Neural crest cell (in vitro differentiated cells): ENCODE data around the gene PKP3. TPM values are rescaled to one million over a fixed set of nuclear protein-coding genes. Genes with fewer than 3 reads are reported as not detected.
A peak's percentile ranks its signal among the peaks of the same experiment; 100 is the strongest.
"Not testable (repeated sequence)": the region's sequence is repeated elsewhere in the genome, so short reads cannot be mapped to it uniquely, and the experiment has no call there.

Experiments
- DNase-seq: peaks from one replicate; pipeline ENCODE4 v3.0.0; 2021; ENCODE audit warnings: low read depth, mixed read lengths, low spot score
- H3K27ac Mint-ChIP-seq: one replicate; pipeline ENCODE4 v1.8.0; 2021; ENCODE audit warnings: mild to moderate bottlenecking, mixed read lengths; ENCODE audit not compliant: unreplicated experiment
- H3K27me3 Mint-ChIP-seq: 2 replicates; pipeline ENCODE4 v1.8.0; 2021; ENCODE audit warnings: low read depth, mild to moderate bottlenecking, mixed read lengths
- H3K36me3 Mint-ChIP-seq: 2 replicates; pipeline ENCODE4 v1.8.0; 2021; ENCODE audit warnings: low read depth, mild to moderate bottlenecking, mixed read lengths
- H3K4me1 Mint-ChIP-seq: 2 replicates; pipeline ENCODE4 v1.8.0; 2021; ENCODE audit warnings: mixed read lengths
- H3K4me3 Mint-ChIP-seq: one replicate; pipeline ENCODE4 v1.8.0; 2021; ENCODE audit warnings: mild to moderate bottlenecking, mixed read lengths
- H3K9me3 Mint-ChIP-seq: 2 replicates; pipeline ENCODE4 v1.8.0; 2021; ENCODE audit warnings: mixed read lengths
- total RNA-seq: library from RNA; stranded (reverse); gene quantifications from 2 replicates; pipeline ENCODE4 v1.2.1, GENCODE V29; 2021
- TF ChIP-seq, protein P1 (sequence below): fragments of 200-600 bp; sonication (generic); conservative IDR thresholded peaks from 2 replicates; pipeline ENCODE4 v1.5.0; 2021; ENCODE audit warnings: antibody characterized with exemption, mild to moderate bottlenecking

PKP3 gene
- total RNA-seq, 1 donor from 2014 or later: 0.42 TPM

- H3K4me3 Mint-ChIP-seq: no peak overlapping the region
- peaks cover 2% of the 10 kb centered on the region for H3K9me3 Mint-ChIP-seq
- H3K27ac Mint-ChIP-seq: no peak overlapping the region
- peaks cover 3% of the 10 kb centered on the region for H3K27me3 Mint-ChIP-seq
- TF ChIP-seq, protein P1, sequence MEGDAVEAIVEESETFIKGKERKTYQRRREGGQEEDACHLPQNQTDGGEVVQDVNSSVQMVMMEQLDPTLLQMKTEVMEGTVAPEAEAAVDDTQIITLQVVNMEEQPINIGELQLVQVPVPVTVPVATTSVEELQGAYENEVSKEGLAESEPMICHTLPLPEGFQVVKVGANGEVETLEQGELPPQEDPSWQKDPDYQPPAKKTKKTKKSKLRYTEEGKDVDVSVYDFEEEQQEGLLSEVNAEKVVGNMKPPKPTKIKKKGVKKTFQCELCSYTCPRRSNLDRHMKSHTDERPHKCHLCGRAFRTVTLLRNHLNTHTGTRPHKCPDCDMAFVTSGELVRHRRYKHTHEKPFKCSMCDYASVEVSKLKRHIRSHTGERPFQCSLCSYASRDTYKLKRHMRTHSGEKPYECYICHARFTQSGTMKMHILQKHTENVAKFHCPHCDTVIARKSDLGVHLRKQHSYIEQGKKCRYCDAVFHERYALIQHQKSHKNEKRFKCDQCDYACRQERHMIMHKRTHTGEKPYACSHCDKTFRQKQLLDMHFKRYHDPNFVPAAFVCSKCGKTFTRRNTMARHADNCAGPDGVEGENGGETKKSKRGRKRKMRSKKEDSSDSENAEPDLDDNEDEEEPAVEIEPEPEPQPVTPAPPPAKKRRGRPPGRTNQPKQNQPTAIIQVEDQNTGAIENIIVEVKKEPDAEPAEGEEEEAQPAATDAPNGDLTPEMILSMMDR: no peak
- no peak for DNase-seq
- H3K4me1 Mint-ChIP-seq: no peaks in the 10 kb centered on the region
- no peaks in the 10 kb centered on the region for H3K36me3 Mint-ChIP-seq
Observed at GRCh38 chr11:396511-396947, 2.5 kb downstream of the PKP3 start.

DNA sequence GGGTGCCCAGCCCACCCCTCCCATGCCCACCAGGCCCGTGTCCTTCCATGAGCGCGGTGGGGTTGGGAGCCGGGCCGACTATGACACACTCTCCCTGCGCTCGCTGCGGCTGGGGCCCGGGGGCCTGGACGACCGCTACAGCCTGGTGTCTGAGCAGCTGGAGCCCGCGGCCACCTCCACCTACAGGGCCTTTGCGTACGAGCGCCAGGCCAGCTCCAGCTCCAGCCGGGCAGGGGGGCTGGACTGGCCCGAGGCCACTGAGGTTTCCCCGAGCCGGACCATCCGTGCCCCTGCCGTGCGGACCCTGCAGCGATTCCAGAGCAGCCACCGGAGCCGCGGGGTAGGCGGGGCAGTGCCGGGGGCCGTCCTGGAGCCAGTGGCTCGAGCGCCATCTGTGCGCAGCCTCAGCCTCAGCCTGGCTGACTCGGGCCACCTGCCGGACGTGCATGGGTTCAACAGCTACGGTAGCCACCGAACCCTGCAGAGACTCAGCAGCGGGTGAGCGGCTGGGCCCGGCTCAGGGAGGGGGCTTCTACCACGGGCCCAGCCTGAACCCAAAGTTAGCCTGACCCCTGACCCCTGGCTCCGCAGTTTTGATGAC, 3.0 kb downstream of the PKP3 start:
- no peak overlapping the region for H3K27ac Mint-ChIP-seq
- H3K36me3 Mint-ChIP-seq: no peaks in the 10 kb centered on the region
- no peak for DNase-seq
- H3K27me3 Mint-ChIP-seq: peaks cover 3% of the 10 kb centered on the region
- TF ChIP-seq, protein P1: no peak
- H3K4me1 Mint-ChIP-seq: no peaks in the 10 kb centered on the region
- no peak overlapping the region for H3K4me3 Mint-ChIP-seq
- H3K9me3 Mint-ChIP-seq: peaks cover 2% of the 10 kb centered on the region

GRCh38 chr11:398826-399225, 4.8 kb downstream of the PKP3 start:
- DNase-seq: no peak
- TF ChIP-seq, protein P1: no peak
- Mint-ChIP-seq H3K4me3 (peak overlapping the region; percentile 84), H3K36me3 (no peaks in the 10 kb centered on the region), H3K27me3 (peaks cover 3% of the 10 kb centered on the region), H3K4me1 (no peaks in the 10 kb centered on the region), H3K9me3 (peaks cover 2% of the 10 kb centered on the region), H3K27ac (no peak overlapping the region)

GRCh38 chr11:399731-400211, 5.8 kb downstream of the PKP3 start:
- Mint-ChIP-seq H3K4me1 (no peaks in the 10 kb centered on the region), H3K27ac (no peak overlapping the region), H3K36me3 (no peaks in the 10 kb centered on the region), H3K4me3 (peak overlapping the region; percentile 56), H3K27me3 (peaks cover 3% of the 10 kb centered on the region), H3K9me3 (peaks cover 2% of the 10 kb centered on the region)
- no peak for DNase-seq
- TF ChIP-seq, protein P1: no peak

- Mint-ChIP-seq H3K27ac (no peak overlapping the region), H3K4me3 (no peak overlapping the region), H3K27me3 (peaks cover 4% of the 10 kb centered on the region), H3K4me1 (no peaks in the 10 kb centered on the region), H3K9me3 (peaks cover 2% of the 10 kb centered on the region), H3K36me3 (no peaks in the 10 kb centered on the region)
- DNase-seq: no peak
- TF ChIP-seq, protein P1: no peak
Observed at GRCh38 chr11:400241-400689, 6.3 kb downstream of the PKP3 start.

DNA sequence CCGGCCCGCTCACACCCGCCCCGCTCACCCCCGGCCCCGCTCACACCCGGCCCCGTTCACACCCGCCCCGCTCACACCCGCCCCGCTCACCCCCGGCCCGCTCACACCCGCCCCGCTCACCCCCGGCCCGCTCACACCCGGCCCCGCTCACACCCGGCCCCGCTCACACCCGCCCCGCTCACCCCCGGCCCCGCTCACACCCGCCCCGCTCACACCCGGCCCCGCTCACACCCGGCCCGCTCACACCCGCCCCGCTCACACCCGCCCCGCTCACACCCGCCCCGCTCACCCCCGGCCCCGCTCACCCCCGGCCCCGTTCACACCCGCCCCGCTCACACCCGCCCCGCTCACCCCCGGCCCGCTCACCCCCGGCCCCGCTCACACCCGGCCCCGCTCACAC, 7.2 kb downstream of the PKP3 start:
- H3K4me3 Mint-ChIP-seq, H3K9me3 Mint-ChIP-seq, H3K36me3 Mint-ChIP-seq, H3K27ac Mint-ChIP-seq, H3K27me3 Mint-ChIP-seq, DNase-seq, H3K4me1 Mint-ChIP-seq: not testable (repeated sequence)
